CD4-positive, alpha-beta T cell treated with Interleukin-6 for 4 hours (primary cell): ENCODE measurements around the gene PGM2.

Experiments
- DNase-seq: peaks from one replicate; pipeline ENCODE4 v3.0.0-alpha.2; 2020; ENCODE audit warnings: mixed read lengths

The PGM2 gene

GRCh38 chr4:37867102-37867501 is 40.6 kb downstream of the PGM2 start:
- DNase-seq = no peak

GRCh38 chr4:37868238-37868637 is 41.8 kb downstream of the PGM2 start:
- no peak for DNase-seq

- DNase-seq = no peak
These were observed 46.0 kb downstream of the PGM2 start for GRCh38 chr4:37872310-37872988.

GRCh38 chr4:37873386-37873785 is 46.9 kb downstream of the PGM2 start:
- no peak for DNase-seq

- DNase-seq = no peak
These were observed 49.7 kb downstream of the PGM2 start for GRCh38 chr4:37876156-37876555.

GRCh38 chr4:37879365-37879764 is 52.9 kb downstream of the PGM2 start:
- no peak for DNase-seq

GRCh38 chr4:37881811-37882210 is 55.3 kb downstream of the PGM2 start:
- DNase-seq = no peak

- DNase-seq = no peak
These were observed 56.3 kb downstream of the PGM2 start for GRCh38 chr4:37882665-37883296.

- no peak for DNase-seq
These were observed 58.5 kb downstream of the PGM2 start for GRCh38 chr4:37884855-37885487.

GRCh38 chr4:37885496-37885895 is 59.0 kb downstream of the PGM2 start:
- DNase-seq = no peak

GRCh38 chr4:37889849-37890800 is 63.6 kb downstream of the PGM2 start:
- DNase-seq = peak; percentile 50

GRCh38 chr4:37890801-37891259 is 64.3 kb downstream of the PGM2 start, which contains the start of gene TBC1D1:
TBC1D1 (plus strand) TSS chr4:37891084; CDS start chr4:37902096, 11,012 bp downstream.
- DNase-seq = peak; percentile 63

- DNase-seq = peak; percentile 66
These were observed 65.0 kb downstream of the PGM2 start for GRCh38 chr4:37891260-37892159.

GRCh38 chr4:37892641-37893040 is 66.2 kb downstream of the PGM2 start:
- peak; percentile 41 for DNase-seq

GRCh38 chr4:37893164-37893563 is 66.7 kb downstream of the PGM2 start:
- no peak for DNase-seq

GRCh38 chr4:37895271-37895670 is 68.8 kb downstream of the PGM2 start:
- DNase-seq = no peak

- no peak for DNase-seq
These were observed 69.8 kb downstream of the PGM2 start for GRCh38 chr4:37896206-37896860.

- no peak for DNase-seq
These were observed 75.7 kb downstream of the PGM2 start for GRCh38 chr4:37902212-37902611.

- DNase-seq = no peak
These were observed 76.5 kb downstream of the PGM2 start for GRCh38 chr4:37902738-37903693.

- DNase-seq = no peak
These were observed 77.4 kb downstream of the PGM2 start for GRCh38 chr4:37903901-37904300.
